ENCODE results near the gene UBE2O. TPM values are rescaled to one million over a fixed set of nuclear protein-coding genes. Genes with fewer than 3 reads are reported as not detected.

The UBE2O gene
- total and polyA plus RNA-seq, 2 experiments from 2014 or later = 30.4 to 79.4 TPM

- no peak for TF ChIP-seq EZH2 (IDR thresholded peaks at IDR 0.05; ENCODE audit: low read depth, unreplicated experiment)
Measured at GRCh38 chr17:76416899-76417298, 36.1 kb downstream of the UBE2O start (continued).

- ATAC-seq (no peak), DNase-seq (ENCODE audit: low spot score) (no peak)
- Histone ChIP-seq H3K27ac (ENCODE audit: low read depth) (peak overlapping the region; percentile 59; the same call in 1 of the 2 replicates), H2AFZ (no peak overlapping the region), H3K4me2 (no peak overlapping the region), H3K9me2 (ENCODE audit: insufficient read depth) (no peaks in the 10 kb centered on the region), H3K79me2 (replicated peaks; ENCODE audit: insufficient read depth) (peaks cover 99% of the 10 kb centered on the region), H4K20me1 (replicated peaks; ENCODE audit: insufficient read depth) (peaks cover 34% of the 10 kb centered on the region), H3K27me3 (ENCODE audit: insufficient read depth) (no peaks in the 10 kb centered on the region), H3F3A (replicated peaks; ENCODE audit: low read depth) (peaks cover 9% of the 10 kb centered on the region; the same call in 1 of the 2 replicates), H3K4me1 (ENCODE audit: insufficient read depth) (peaks cover 29% of the 10 kb centered on the region), H3K4me3 (no peak overlapping the region), H3K36me3 (ENCODE audit: insufficient read depth) (no peaks in the 10 kb centered on the region)
- Mint-ChIP-seq H3K9me3 (no peaks in the 10 kb centered on the region), H3K36me3 (ENCODE audit: low read depth) (peaks cover 15% of the 10 kb centered on the region), H3K4me3 (no peak overlapping the region), H3K4me1 (peaks cover 38% of the 10 kb centered on the region), H3K27me3 (ENCODE audit: insufficient read depth, low read depth, poor library complexity) (peaks cover 6% of the 10 kb centered on the region), H3K27ac (no peak overlapping the region)
- no peak for TF ChIP-seq ZNF331 (CRISPR knock-in tag; IDR thresholded peaks at IDR 0.05; ENCODE audit: low read depth)
- TF ChIP-seq CTCF (conservative IDR thresholded peaks at IDR 0.05; ENCODE audit: low read depth in 2 of 2) = no peak
- no peak for TF ChIP-seq EZH2phosphoT487 (IDR thresholded peaks at IDR 0.05; ENCODE audit: unreplicated experiment)
- TF ChIP-seq ETS1 (IDR thresholded peaks at IDR 0.05) = no peak
- no peak for TF ChIP-seq POLR2AphosphoS5 (IDR thresholded peaks at IDR 0.05; ENCODE audit: low read depth)
- no peak for TF ChIP-seq NANOG (IDR thresholded peaks at IDR 0.05; ENCODE audit: borderline replicate concordance)
- TF ChIP-seq STAT1 (IDR thresholded peaks at IDR 0.05; ENCODE audit: unreplicated experiment) = no peak
- no peak for TF ChIP-seq ZNF462 (CRISPR knock-in tag; IDR thresholded peaks at IDR 0.05)
- no peak for TF ChIP-seq ZNF114 (CRISPR knock-in tag; IDR thresholded peaks at IDR 0.05)
- no peak for TF ChIP-seq CREB1 (CRISPR knock-in tag; IDR thresholded peaks at IDR 0.05; ENCODE audit: low read depth)
- TF ChIP-seq EZH2 (IDR thresholded peaks at IDR 0.05; ENCODE audit: low read depth, unreplicated experiment) = no peak
- TF ChIP-seq REST (IDR thresholded peaks at IDR 0.05; ENCODE audit: unreplicated experiment) = no peak
- no peak for TF ChIP-seq JUNB (IDR thresholded peaks at IDR 0.05; ENCODE audit: unreplicated experiment)
Measured at GRCh38 chr17:76416457-76416856, 36.5 kb downstream of the UBE2O start.

All from GM23338 (cell line).